ENCODE data around the gene RSPH6A. TPM values are rescaled to one million over a fixed set of nuclear protein-coding genes. Genes with fewer than 3 reads are reported as not detected.
A peak's percentile ranks its signal among the peaks of the same experiment; 100 is the strongest.

The RSPH6A gene
- total RNA-seq, 1 donor from 2014 or later = 0.61 TPM

- H3K27ac Mint-ChIP-seq (ENCODE audit: unreplicated experiment) = no peak overlapping the region
- TF ChIP-seq CTCF (IDR thresholded peaks at IDR 0.05; ENCODE audit: partially characterized antibody, unreplicated experiment) = no peak
- peaks cover 17% of the 10 kb centered on the region for H3K4me1 Mint-ChIP-seq (ENCODE audit: low read depth, unreplicated experiment)
- DNase-seq = no peak
- H3K9me3 Mint-ChIP-seq (ENCODE audit: unreplicated experiment) = peaks cover 2% of the 10 kb centered on the region
- H3K4me3 Mint-ChIP-seq (ENCODE audit: unreplicated experiment) = no peak overlapping the region
- peaks cover 8% of the 10 kb centered on the region for H3K27me3 Mint-ChIP-seq (ENCODE audit: unreplicated experiment)
- H3K36me3 Mint-ChIP-seq (ENCODE audit: unreplicated experiment) = no peaks in the 10 kb centered on the region
These were observed 8.1 kb upstream of the RSPH6A start for GRCh38 chr19:45823182-45823581.

GRCh38 chr19:45822716-45823115 lies 7.6 kb upstream of the RSPH6A start:
- peaks cover 2% of the 10 kb centered on the region for H3K9me3 Mint-ChIP-seq (ENCODE audit: unreplicated experiment)
- DNase-seq = no peak
- H3K36me3 Mint-ChIP-seq (ENCODE audit: unreplicated experiment) = no peaks in the 10 kb centered on the region
- H3K27ac Mint-ChIP-seq (ENCODE audit: unreplicated experiment) = no peak overlapping the region
- peaks cover 13% of the 10 kb centered on the region for H3K4me1 Mint-ChIP-seq (ENCODE audit: low read depth, unreplicated experiment)
- H3K4me3 Mint-ChIP-seq (ENCODE audit: unreplicated experiment) = no peak overlapping the region
- no peak for TF ChIP-seq CTCF (IDR thresholded peaks at IDR 0.05; ENCODE audit: partially characterized antibody, unreplicated experiment)
- H3K27me3 Mint-ChIP-seq (ENCODE audit: unreplicated experiment) = peaks cover 6% of the 10 kb centered on the region

- TF ChIP-seq CTCF (IDR thresholded peaks at IDR 0.05; ENCODE audit: partially characterized antibody, unreplicated experiment) = no peak
- Mint-ChIP-seq H3K27ac (ENCODE audit: unreplicated experiment) (no peak overlapping the region), H3K4me3 (ENCODE audit: unreplicated experiment) (no peak overlapping the region), H3K27me3 (ENCODE audit: unreplicated experiment) (peaks cover 9% of the 10 kb centered on the region), H3K9me3 (ENCODE audit: unreplicated experiment) (peaks cover 5% of the 10 kb centered on the region), H3K4me1 (ENCODE audit: low read depth, unreplicated experiment) (peaks cover 7% of the 10 kb centered on the region), H3K36me3 (ENCODE audit: unreplicated experiment) (no peaks in the 10 kb centered on the region)
- DNase-seq = no peak
These were observed 6.5 kb upstream of the RSPH6A start for GRCh38 chr19:45821570-45821969.

GRCh38 chr19:45821103-45821521 lies 6.0 kb upstream of the RSPH6A start:
- Mint-ChIP-seq H3K36me3 (ENCODE audit: unreplicated experiment) (no peaks in the 10 kb centered on the region), H3K4me1 (ENCODE audit: low read depth, unreplicated experiment) (peaks cover 5% of the 10 kb centered on the region), H3K4me3 (ENCODE audit: unreplicated experiment) (no peak overlapping the region), H3K27me3 (ENCODE audit: unreplicated experiment) (peaks cover 7% of the 10 kb centered on the region), H3K9me3 (ENCODE audit: unreplicated experiment) (peaks cover 5% of the 10 kb centered on the region), H3K27ac (ENCODE audit: unreplicated experiment) (no peak overlapping the region)
- TF ChIP-seq CTCF (IDR thresholded peaks at IDR 0.05; ENCODE audit: partially characterized antibody, unreplicated experiment) = no peak
- DNase-seq = no peak

- no peak for DNase-seq
- H3K27me3 Mint-ChIP-seq (ENCODE audit: unreplicated experiment) = peaks cover 7% of the 10 kb centered on the region
- no peaks in the 10 kb centered on the region for H3K36me3 Mint-ChIP-seq (ENCODE audit: unreplicated experiment)
- peaks cover 7% of the 10 kb centered on the region for H3K9me3 Mint-ChIP-seq (ENCODE audit: unreplicated experiment)
- H3K4me1 Mint-ChIP-seq (ENCODE audit: low read depth, unreplicated experiment) = peaks cover 5% of the 10 kb centered on the region
- no peak for TF ChIP-seq CTCF (IDR thresholded peaks at IDR 0.05; ENCODE audit: partially characterized antibody, unreplicated experiment)
- H3K4me3 Mint-ChIP-seq (ENCODE audit: unreplicated experiment) = no peak overlapping the region
- peak overlapping the region; percentile 38 for H3K27ac Mint-ChIP-seq (ENCODE audit: unreplicated experiment)
These were observed 5.5 kb upstream of the RSPH6A start for GRCh38 chr19:45820413-45821102.

All from glutamatergic neuron (in vitro differentiated cells).